PC-9 (cell line): Measurements from ENCODE around the gene MYO6.

Experiments used
- EZH2 ChIP-seq: fragments of 200-600 bp; sonication (generic); IDR thresholded peaks from 2 replicates; pipeline ENCODE4 v1.8.0; 2017; ENCODE audit warnings: antibody characterized with exemption, low read depth
- TF ChIP-seq, protein P1 (sequence below): fragments of 200-600 bp; sonication (generic); conservative IDR thresholded peaks from 2 replicates; pipeline ENCODE4 v1.6.1; 2017; ENCODE audit warnings: mixed run types, antibody characterized with exemption, mild to moderate bottlenecking, moderate library complexity

DNA sequence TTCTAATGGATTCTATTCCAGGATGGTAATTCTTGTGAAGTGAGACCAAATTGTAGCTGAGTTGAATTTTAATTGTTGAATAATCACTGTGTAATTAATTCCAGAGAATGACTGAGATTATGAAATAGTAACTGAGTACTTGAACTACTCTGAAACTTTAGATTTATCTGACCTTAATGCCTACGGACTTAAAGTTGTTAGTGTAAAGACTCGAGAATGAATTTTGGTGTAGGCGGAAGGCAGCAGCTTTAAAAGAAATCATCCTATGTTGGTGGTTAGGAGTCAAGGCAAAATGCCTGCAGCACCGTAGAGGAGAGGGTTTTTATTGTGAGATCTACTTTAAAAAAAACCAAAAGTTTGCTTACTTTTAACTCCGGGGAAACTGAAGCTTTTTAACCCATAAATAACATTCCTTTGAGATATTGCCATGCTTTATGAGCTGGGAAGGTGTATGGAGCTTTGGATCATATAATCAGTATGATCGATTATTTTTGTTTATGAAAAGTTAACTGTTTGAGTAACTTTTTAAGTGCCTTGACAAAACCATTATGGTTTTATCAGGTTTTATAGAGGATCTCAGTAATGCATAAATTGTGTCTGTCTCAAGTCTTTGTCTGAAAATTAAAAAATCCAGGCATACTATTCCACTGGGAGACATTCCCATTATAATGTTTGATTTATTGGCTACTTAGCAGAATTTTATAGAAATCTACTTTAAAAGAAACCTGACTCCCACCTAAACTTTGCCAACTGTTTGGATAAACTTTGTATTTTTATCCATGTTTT, 46.1 kb downstream of the MYO6 start:
- TF ChIP-seq, protein P1, sequence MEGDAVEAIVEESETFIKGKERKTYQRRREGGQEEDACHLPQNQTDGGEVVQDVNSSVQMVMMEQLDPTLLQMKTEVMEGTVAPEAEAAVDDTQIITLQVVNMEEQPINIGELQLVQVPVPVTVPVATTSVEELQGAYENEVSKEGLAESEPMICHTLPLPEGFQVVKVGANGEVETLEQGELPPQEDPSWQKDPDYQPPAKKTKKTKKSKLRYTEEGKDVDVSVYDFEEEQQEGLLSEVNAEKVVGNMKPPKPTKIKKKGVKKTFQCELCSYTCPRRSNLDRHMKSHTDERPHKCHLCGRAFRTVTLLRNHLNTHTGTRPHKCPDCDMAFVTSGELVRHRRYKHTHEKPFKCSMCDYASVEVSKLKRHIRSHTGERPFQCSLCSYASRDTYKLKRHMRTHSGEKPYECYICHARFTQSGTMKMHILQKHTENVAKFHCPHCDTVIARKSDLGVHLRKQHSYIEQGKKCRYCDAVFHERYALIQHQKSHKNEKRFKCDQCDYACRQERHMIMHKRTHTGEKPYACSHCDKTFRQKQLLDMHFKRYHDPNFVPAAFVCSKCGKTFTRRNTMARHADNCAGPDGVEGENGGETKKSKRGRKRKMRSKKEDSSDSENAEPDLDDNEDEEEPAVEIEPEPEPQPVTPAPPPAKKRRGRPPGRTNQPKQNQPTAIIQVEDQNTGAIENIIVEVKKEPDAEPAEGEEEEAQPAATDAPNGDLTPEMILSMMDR = no peak
- TF ChIP-seq EZH2 = no peak
